ENCODE measurements around the gene LRCH1. TPM values are rescaled to one million over a fixed set of nuclear protein-coding genes. Genes with fewer than 3 reads are reported as not detected.

Gene LRCH1
- total RNA-seq, 2 experiments from 2014 or later = 16.7 to 27.8 TPM

DNA sequence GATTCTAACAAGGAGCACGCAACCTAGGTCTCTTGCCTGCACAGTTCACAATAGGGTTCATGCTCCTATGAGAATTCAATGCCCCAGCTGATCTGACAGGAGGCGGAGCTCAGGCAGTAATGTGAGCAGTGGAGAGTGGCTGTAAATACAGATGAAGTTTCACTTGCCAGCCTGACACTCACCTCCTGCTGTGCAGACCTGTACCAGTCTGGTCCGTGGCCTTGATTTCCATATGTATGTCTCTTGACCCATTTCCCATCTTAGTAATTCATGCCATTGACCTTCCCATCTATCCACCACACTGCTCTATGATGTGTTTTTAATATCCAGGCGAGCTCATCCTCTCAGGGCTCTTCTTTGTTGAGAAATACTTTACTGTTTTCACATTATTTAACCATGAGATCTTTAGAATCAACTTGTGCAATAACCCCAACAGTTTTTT is 95.2 kb downstream of the LRCH1 start:
- H3K4me3 ChIP-seq (ENCODE audit: low read depth, low read length, poor library complexity, severe bottlenecking) = no peak overlapping the region
- POLR2A ChIA-PET = no interaction called here
- H2AFZ ChIP-seq (ENCODE audit: low read length) = no peak overlapping the region
- DNase-seq (ENCODE audit: low spot score) = peak; percentile 57
- H3K4me1 ChIP-seq (ENCODE audit: insufficient read depth, low read length, poor library complexity, severe bottlenecking) = peaks cover 25% of the 10 kb centered on the region
- TF ChIP-seq, protein P1, sequence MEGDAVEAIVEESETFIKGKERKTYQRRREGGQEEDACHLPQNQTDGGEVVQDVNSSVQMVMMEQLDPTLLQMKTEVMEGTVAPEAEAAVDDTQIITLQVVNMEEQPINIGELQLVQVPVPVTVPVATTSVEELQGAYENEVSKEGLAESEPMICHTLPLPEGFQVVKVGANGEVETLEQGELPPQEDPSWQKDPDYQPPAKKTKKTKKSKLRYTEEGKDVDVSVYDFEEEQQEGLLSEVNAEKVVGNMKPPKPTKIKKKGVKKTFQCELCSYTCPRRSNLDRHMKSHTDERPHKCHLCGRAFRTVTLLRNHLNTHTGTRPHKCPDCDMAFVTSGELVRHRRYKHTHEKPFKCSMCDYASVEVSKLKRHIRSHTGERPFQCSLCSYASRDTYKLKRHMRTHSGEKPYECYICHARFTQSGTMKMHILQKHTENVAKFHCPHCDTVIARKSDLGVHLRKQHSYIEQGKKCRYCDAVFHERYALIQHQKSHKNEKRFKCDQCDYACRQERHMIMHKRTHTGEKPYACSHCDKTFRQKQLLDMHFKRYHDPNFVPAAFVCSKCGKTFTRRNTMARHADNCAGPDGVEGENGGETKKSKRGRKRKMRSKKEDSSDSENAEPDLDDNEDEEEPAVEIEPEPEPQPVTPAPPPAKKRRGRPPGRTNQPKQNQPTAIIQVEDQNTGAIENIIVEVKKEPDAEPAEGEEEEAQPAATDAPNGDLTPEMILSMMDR (conservative IDR thresholded peaks at IDR 0.05; ENCODE audit: low read length) = no peak
- TF ChIP-seq EZH2phosphoT487 (IDR thresholded peaks at IDR 0.05; ENCODE audit: borderline replicate concordance, low read depth, low read length) = no peak
- CTCF ChIA-PET (ENCODE audit: unreplicated experiment) = no interaction called here
- BruUV-seq (replicated peaks) = no TSS peak
- peaks cover 27% of the 10 kb centered on the region; the same call in 1 of the 2 replicates for H4K20me1 ChIP-seq (ENCODE audit: insufficient read depth, low read length)
- H3K9me2 ChIP-seq (ENCODE audit: insufficient read depth, low read length) = no peaks in the 10 kb centered on the region
- H3K4me2 ChIP-seq (ENCODE audit: low read length) = peak overlapping the region; percentile 11; the same call in 1 of the 2 replicates
- no peaks in the 10 kb centered on the region for H3K9me3 ChIP-seq (ENCODE audit: low read length)
- H3K36me3 ChIP-seq (ENCODE audit: insufficient read depth, low read length) = peaks cover 21% of the 10 kb centered on the region
- intact Hi-C loops (cut with micrococcal nuclease; ENCODE audit: unreplicated experiment) = no loop called here
- peaks cover 74% of the 10 kb centered on the region; the same call in 1 of the 2 replicates for H3K79me2 ChIP-seq (ENCODE audit: insufficient read depth, low read depth, low read length)
- no peak overlapping the region for H3K27ac ChIP-seq (ENCODE audit: low read depth, low read length, poor library complexity, severe bottlenecking)

DNA sequence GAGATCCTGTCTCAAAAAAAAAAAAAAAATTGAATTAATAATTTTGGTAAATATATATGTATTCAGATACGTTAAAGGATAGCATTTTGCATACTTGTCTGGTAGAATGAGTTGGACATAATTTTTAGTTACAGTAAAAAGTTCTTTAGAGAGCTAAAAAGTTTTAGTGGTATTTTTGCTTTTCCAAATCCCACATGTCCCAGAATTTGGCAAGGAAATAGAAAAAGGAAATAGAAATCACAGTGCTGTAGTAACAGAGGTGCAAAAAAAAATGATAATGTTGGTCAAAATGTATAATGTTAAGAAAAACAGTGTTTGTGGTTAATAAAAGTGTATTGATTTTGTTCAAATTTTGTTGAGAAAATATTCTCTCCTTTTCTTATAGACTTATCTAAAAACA is 96.8 kb downstream of the LRCH1 start:
- peaks cover 26% of the 10 kb centered on the region for H3K4me1 ChIP-seq (ENCODE audit: insufficient read depth, low read length, poor library complexity, severe bottlenecking)
- intact Hi-C loops (cut with micrococcal nuclease; ENCODE audit: unreplicated experiment) = no loop called here
- no TSS peak for BruUV-seq (replicated peaks)
- H4K20me1 ChIP-seq (ENCODE audit: insufficient read depth, low read length) = peaks cover 15% of the 10 kb centered on the region; the same call in 1 of the 2 replicates
- POLR2A ChIA-PET = interaction anchor here (0.7 to 1.1 kb wide), 3 partner anchors 12 to 449 kb away, joined by 3 to 4 read pairs (median 3); no protein-coding TSS in a partner anchor
- TF ChIP-seq EZH2phosphoT487 (IDR thresholded peaks at IDR 0.05; ENCODE audit: borderline replicate concordance, low read depth, low read length) = no peak
- TF ChIP-seq, protein P1 (conservative IDR thresholded peaks at IDR 0.05; ENCODE audit: low read length) = no peak
- H3K4me2 ChIP-seq (ENCODE audit: low read length) = no peak overlapping the region
- H3K9me3 ChIP-seq (ENCODE audit: low read length) = no peaks in the 10 kb centered on the region
- H3K9me2 ChIP-seq (ENCODE audit: insufficient read depth, low read length) = no peaks in the 10 kb centered on the region
- CTCF ChIA-PET (ENCODE audit: unreplicated experiment) = no interaction called here
- H3K4me3 ChIP-seq (ENCODE audit: low read depth, low read length, poor library complexity, severe bottlenecking) = no peak overlapping the region
- peaks cover 25% of the 10 kb centered on the region for H3K36me3 ChIP-seq (ENCODE audit: insufficient read depth, low read length)
- peaks cover 62% of the 10 kb centered on the region; the same call in 1 of the 2 replicates for H3K79me2 ChIP-seq (ENCODE audit: insufficient read depth, low read depth, low read length)
- no peak overlapping the region for H2AFZ ChIP-seq (ENCODE audit: low read length)
- H3K27ac ChIP-seq (ENCODE audit: low read depth, low read length, poor library complexity, severe bottlenecking) = no peak overlapping the region
- no peak for DNase-seq (ENCODE audit: low spot score)

DNA sequence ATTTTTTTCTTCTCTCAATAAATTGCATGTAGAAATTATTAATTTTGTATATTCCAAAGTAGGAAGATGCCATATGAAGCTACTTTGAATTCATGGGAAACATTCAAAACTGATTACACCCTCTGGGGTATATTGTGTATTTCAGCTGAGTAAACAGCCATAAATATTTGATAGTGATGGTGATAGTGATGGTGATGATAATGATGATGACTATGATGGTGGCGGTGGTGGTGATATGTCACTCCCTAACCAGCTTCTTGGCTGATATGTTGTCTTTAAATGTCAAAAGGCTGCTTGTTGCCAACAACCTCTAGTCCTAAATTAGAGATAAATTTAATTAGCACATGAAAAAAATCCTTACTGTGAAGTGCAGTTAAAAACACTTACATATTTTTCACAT is 102.0 kb downstream of the LRCH1 start:
- TF ChIP-seq, protein P1 (conservative IDR thresholded peaks at IDR 0.05; ENCODE audit: low read length) = no peak
- TF ChIP-seq EZH2phosphoT487 (IDR thresholded peaks at IDR 0.05; ENCODE audit: borderline replicate concordance, low read depth, low read length) = no peak
- Histone ChIP-seq H3K79me2 (ENCODE audit: insufficient read depth, low read depth, low read length) (peaks cover 17% of the 10 kb centered on the region; the same call in 1 of the 2 replicates), H3K4me1 (ENCODE audit: insufficient read depth, low read length, poor library complexity, severe bottlenecking) (peaks cover 13% of the 10 kb centered on the region), H3K9me2 (ENCODE audit: insufficient read depth, low read length) (no peaks in the 10 kb centered on the region), H3K4me3 (ENCODE audit: low read depth, low read length, poor library complexity, severe bottlenecking) (no peak overlapping the region), H2AFZ (ENCODE audit: low read length) (no peak overlapping the region), H3K4me2 (ENCODE audit: low read length) (no peak overlapping the region), H3K36me3 (ENCODE audit: insufficient read depth, low read length) (peaks cover 32% of the 10 kb centered on the region), H4K20me1 (ENCODE audit: insufficient read depth, low read length) (0 out of 2 replicates have a peak, but pooled peaks cover 3% of the 10 kb centered on the region), H3K9me3 (ENCODE audit: low read length) (no peaks in the 10 kb centered on the region), H3K27ac (ENCODE audit: low read depth, low read length, poor library complexity, severe bottlenecking) (no peak overlapping the region)
- DNase-seq (ENCODE audit: low spot score) = no peak
- intact Hi-C loops (cut with micrococcal nuclease; ENCODE audit: unreplicated experiment) = no loop called here
- no TSS peak for BruUV-seq (replicated peaks)
- POLR2A ChIA-PET = interaction anchor here (1.0 to 2.4 kb wide), 4 partner anchors 8 to 14 kb away, joined by 5 to 8 read pairs (median 6); no protein-coding TSS in a partner anchor
- CTCF ChIA-PET (ENCODE audit: unreplicated experiment) = interaction anchor here (1.0 kb wide), 1 partner anchor 11 kb away, joined by 3 read pairs; no protein-coding TSS in a partner anchor
